Lower leg skin (tissue), 3 donors: ENCODE data around the gene PAH.

ENCODE experiments used
- CTCF ChIP-seq, 3 donors: fragments of 450-650 bp; IDR thresholded peaks; one replicate each; pipeline ENCODE4 v1.5.1; 2016; ENCODE audit warnings: antibody characterized with exemption in 3 of 3, mild to moderate bottlenecking in 3 of 3, moderate library complexity in 2 of 3
- POLR2A ChIP-seq, 2 donors: fragments of 450-650 bp; IDR thresholded peaks; one replicate each; pipeline ENCODE4 v1.6.1; 2016 to 2017; ENCODE audit warnings: antibody characterized with exemption in 2 of 2, mild to moderate bottlenecking in 1 of 2, moderate library complexity in 1 of 2

- no peak for TF ChIP-seq CTCF (IDR thresholded peaks at IDR 0.05)
- TF ChIP-seq POLR2A (IDR thresholded peaks at IDR 0.05): no peak
Measured at GRCh38 chr12:102888511-102888910, 28.5 kb downstream of the PAH start.
